ENCODE measurements around the gene SAE1. TPM values are rescaled to one million over a fixed set of nuclear protein-coding genes. Genes with fewer than 3 reads are reported as not detected.
"Not testable (repeated sequence)": the region's sequence is repeated elsewhere in the genome, so short reads cannot be mapped to it uniquely, and the experiment has no call there.

Gene SAE1
- total RNA-seq, 1 experiment from 2014 or later = 47.5 TPM

DNA sequence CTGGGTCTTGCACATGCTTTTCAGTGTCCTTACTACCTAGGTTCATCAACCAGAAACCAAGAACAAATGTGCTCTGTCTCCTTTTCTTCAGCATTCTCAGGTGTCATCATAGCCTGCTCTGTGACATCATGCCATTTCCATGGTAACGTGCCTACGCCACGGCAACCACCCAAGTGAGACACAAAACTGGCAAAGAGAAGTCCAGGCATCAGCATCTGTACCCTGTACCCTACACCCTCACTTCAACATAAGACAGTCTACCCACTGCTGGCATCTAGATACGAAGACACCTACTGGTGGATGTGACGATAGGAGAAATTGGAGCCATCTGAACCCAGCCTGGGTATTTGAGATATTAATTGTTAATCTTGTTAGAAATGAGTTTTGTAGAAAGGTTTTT lies 30.3 kb upstream of the SAE1 start:
- no peaks in the 10 kb centered on the region for H3K4me1 ChIP-seq (ENCODE audit: low read length)
- H2AFZ ChIP-seq (ENCODE audit: low read length) = no peak overlapping the region
- H4K20me1 ChIP-seq (ENCODE audit: insufficient read depth, low read depth, low read length) = peaks cover 35% of the 10 kb centered on the region
- H3K27ac ChIP-seq (ENCODE audit: low read length) = no peak overlapping the region
- no peaks in the 10 kb centered on the region for H3K9me2 ChIP-seq (replicated peaks; ENCODE audit: insufficient read depth, low read length)
- no peaks in the 10 kb centered on the region for H3K27me3 ChIP-seq (ENCODE audit: low read length)
- no peak for DNase-seq
- peaks cover 15% of the 10 kb centered on the region for H3K36me3 ChIP-seq (ENCODE audit: insufficient read depth, low read length)
- no peak overlapping the region for H3K4me2 ChIP-seq (ENCODE audit: low read depth, low read length, poor library complexity, severe bottlenecking)
- H3K9me3 ChIP-seq (ENCODE audit: low read length) = no peaks in the 10 kb centered on the region
- H3K9ac ChIP-seq (ENCODE audit: low read length) = no peak overlapping the region
- peaks cover 90% of the 10 kb centered on the region for H3K79me2 ChIP-seq (ENCODE audit: low read length)
- no peak overlapping the region for H3K4me3 ChIP-seq (ENCODE audit: low read length)

DNA sequence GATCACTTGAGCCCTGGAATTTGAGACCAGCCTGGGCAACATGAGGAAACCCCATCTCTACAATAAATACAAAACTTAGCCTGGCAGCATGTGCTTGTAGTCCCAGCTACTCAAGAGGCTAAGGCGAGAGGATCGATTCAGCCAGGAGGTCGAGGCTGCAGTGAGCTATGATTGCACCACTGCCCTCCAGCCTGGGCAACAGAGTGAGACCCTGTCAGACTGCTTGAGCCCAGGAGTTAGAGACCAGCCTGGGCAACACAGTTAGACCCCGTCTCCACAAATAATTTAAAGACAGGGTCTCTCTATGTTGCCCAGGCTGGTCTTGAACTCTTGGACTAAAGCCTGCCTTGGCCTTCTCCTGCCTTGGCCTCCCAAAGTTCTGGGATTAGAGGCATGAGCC lies 29.5 kb upstream of the SAE1 start:
- not testable (repeated sequence) for H3K9ac ChIP-seq (ENCODE audit: low read length); DNase-seq; H3K27me3 ChIP-seq (ENCODE audit: low read length); H2AFZ ChIP-seq (ENCODE audit: low read length); H3K9me2 ChIP-seq (replicated peaks; ENCODE audit: insufficient read depth, low read length); H3K27ac ChIP-seq (ENCODE audit: low read length); H3K4me2 ChIP-seq (ENCODE audit: low read depth, low read length, poor library complexity, severe bottlenecking); H3K4me3 ChIP-seq (ENCODE audit: low read length); H3K4me1 ChIP-seq (ENCODE audit: low read length); H3K9me3 ChIP-seq (ENCODE audit: low read length)
- H3K36me3 ChIP-seq (ENCODE audit: insufficient read depth, low read length) = peaks cover 18% of the 10 kb centered on the region
- peaks cover 32% of the 10 kb centered on the region for H4K20me1 ChIP-seq (ENCODE audit: insufficient read depth, low read depth, low read length)
- peaks cover 90% of the 10 kb centered on the region for H3K79me2 ChIP-seq (ENCODE audit: low read length)

DNA sequence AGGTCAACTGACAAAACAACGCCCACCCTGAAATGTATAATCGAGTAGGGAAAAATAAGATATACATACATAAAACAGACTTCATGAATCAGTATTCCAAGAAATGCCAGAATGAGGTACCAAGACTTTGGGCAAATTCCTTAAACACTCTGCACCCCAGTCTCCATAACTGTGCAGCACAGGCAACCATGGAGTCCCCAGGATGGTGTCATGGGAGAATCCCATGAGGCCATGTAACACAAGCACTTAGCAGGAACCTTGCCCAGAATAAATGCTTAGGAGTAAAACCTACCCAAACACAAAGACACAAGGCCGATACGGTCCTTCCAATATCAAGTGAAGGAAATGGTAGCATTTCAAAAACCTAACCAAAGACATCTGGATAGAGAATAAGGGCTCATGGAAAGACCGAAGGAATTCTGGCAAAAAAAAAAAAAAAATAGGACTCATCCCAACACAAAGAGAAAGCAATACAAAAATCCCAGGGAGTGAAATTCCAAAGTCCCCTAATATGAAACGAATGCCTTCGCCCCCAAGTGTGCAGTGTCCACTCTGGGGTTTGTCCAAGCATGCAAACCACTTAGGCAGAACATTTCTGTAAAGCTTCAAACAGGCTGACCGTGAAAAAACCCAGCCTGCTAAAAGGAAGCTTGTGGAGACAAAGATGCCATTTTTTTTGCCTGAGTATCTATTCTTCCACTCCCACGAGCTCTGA lies 28.1 kb upstream of the SAE1 start:
- H3K4me2 ChIP-seq (ENCODE audit: low read depth, low read length, poor library complexity, severe bottlenecking) = no peak overlapping the region
- H3K4me1 ChIP-seq (ENCODE audit: low read length) = no peaks in the 10 kb centered on the region
- H4K20me1 ChIP-seq (ENCODE audit: insufficient read depth, low read depth, low read length) = peaks cover 20% of the 10 kb centered on the region; the same call in 1 of the 2 replicates
- peaks cover 90% of the 10 kb centered on the region for H3K79me2 ChIP-seq (ENCODE audit: low read length)
- no peaks in the 10 kb centered on the region for H3K27me3 ChIP-seq (ENCODE audit: low read length)
- no peaks in the 10 kb centered on the region for H3K9me2 ChIP-seq (replicated peaks; ENCODE audit: insufficient read depth, low read length)
- no peak overlapping the region for H3K9ac ChIP-seq (ENCODE audit: low read length)
- no peak overlapping the region for H3K27ac ChIP-seq (ENCODE audit: low read length)
- H2AFZ ChIP-seq (ENCODE audit: low read length) = no peak overlapping the region
- peaks cover 13% of the 10 kb centered on the region; the same call in 1 of the 2 replicates for H3K36me3 ChIP-seq (ENCODE audit: insufficient read depth, low read length)
- no peak overlapping the region for H3K4me3 ChIP-seq (ENCODE audit: low read length)
- H3K9me3 ChIP-seq (ENCODE audit: low read length) = no peaks in the 10 kb centered on the region
- DNase-seq = no peak

DNA sequence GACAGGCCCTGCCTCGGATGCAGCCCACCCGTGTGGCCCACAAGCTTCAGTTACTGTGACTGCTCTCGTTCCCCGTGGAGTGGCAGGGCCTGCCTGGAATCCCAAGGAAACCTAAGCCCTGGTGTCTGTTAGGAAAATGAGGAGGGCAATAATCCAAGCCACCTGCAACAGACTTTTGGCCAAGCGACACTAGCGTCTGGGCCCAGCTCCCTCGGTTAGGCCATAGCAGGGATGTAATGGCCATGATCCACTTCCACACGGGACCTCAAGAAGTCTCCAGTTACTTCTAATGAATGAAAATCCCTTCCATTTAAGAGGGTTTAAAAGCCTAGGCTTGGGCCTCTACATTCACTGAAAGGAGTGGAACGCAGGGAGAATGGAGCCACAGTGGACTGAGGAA lies 26.0 kb upstream of the SAE1 start:
- H3K4me2 ChIP-seq (ENCODE audit: low read depth, low read length, poor library complexity, severe bottlenecking) = no peak overlapping the region

DNA sequence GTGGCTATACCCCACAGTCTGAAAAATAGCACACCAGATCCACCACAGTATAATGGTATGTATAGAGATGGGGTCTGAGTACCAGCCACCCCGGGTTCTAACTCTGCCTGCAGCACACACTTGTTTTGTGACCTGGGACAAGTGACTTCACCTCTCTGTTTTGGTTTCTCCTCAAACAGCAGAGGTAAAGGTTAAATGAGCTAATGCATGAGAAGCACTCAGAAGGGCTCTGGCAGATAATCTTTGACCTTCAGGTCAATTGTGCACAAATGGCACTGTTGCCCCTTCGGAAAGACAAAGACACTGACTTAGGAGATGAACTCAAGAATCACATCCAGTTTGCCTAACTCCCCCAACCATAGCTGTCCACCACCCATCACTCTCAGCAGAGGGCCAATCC lies 24.8 kb upstream of the SAE1 start:
- Histone ChIP-seq H4K20me1 (ENCODE audit: insufficient read depth, low read depth, low read length) (peaks cover 7% of the 10 kb centered on the region; the same call in 1 of the 2 replicates), H3K36me3 (ENCODE audit: insufficient read depth, low read length) (peaks cover 23% of the 10 kb centered on the region; the same call in 1 of the 2 replicates), H3K9ac (ENCODE audit: low read length) (no peak overlapping the region), H3K9me3 (ENCODE audit: low read length) (no peaks in the 10 kb centered on the region), H3K27ac (ENCODE audit: low read length) (no peak overlapping the region), H3K4me3 (ENCODE audit: low read length) (no peak overlapping the region), H2AFZ (ENCODE audit: low read length) (no peak overlapping the region), H3K27me3 (ENCODE audit: low read length) (no peaks in the 10 kb centered on the region), H3K9me2 (replicated peaks; ENCODE audit: insufficient read depth, low read length) (no peaks in the 10 kb centered on the region), H3K4me1 (ENCODE audit: low read length) (peaks cover 19% of the 10 kb centered on the region), H3K79me2 (ENCODE audit: low read length) (peaks cover 90% of the 10 kb centered on the region), H3K4me2 (ENCODE audit: low read depth, low read length, poor library complexity, severe bottlenecking) (no peak overlapping the region)
- DNase-seq = no peak

More for the DNA sequence above, 26.0 kb upstream of the SAE1 start:
- Histone ChIP-seq H3K4me3 (ENCODE audit: low read length) (no peak overlapping the region), H3K4me1 (ENCODE audit: low read length) (peaks cover 8% of the 10 kb centered on the region), H3K9me2 (replicated peaks; ENCODE audit: insufficient read depth, low read length) (no peaks in the 10 kb centered on the region), H3K36me3 (ENCODE audit: insufficient read depth, low read length) (peaks cover 16% of the 10 kb centered on the region; the same call in 1 of the 2 replicates), H3K9ac (ENCODE audit: low read length) (no peak overlapping the region), H3K79me2 (ENCODE audit: low read length) (peaks cover 90% of the 10 kb centered on the region), H3K9me3 (ENCODE audit: low read length) (no peaks in the 10 kb centered on the region), H2AFZ (ENCODE audit: low read length) (no peak overlapping the region), H4K20me1 (ENCODE audit: insufficient read depth, low read depth, low read length) (peaks cover 7% of the 10 kb centered on the region; the same call in 1 of the 2 replicates), H3K27me3 (ENCODE audit: low read length) (no peaks in the 10 kb centered on the region), H3K27ac (ENCODE audit: low read length) (no peak overlapping the region)
- DNase-seq = no peak

DNA sequence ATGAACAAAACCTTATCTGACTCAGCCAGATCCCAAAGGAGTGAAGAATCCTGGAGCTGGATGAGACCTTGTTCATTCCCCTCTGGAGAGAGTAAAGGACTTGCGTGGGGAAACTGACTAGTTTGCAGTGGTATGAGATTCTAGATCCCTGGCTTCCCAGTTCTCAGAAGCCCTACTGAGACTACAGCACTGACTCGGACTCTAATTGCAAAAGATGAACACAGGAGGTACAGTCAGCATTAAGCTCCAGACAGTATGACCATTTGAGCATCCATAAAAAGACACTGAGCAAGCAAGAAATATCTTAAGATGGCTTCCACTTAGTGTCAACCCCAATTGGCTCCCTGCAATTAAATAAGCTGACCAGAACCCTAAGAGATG lies 23.8 kb upstream of the SAE1 start:
- H3K36me3 ChIP-seq (ENCODE audit: insufficient read depth, low read length) = peaks cover 23% of the 10 kb centered on the region; the same call in 1 of the 2 replicates
- H2AFZ ChIP-seq (ENCODE audit: low read length) = no peak overlapping the region
- peaks cover 93% of the 10 kb centered on the region for H3K79me2 ChIP-seq (ENCODE audit: low read length)
- no peak overlapping the region for H3K27ac ChIP-seq (ENCODE audit: low read length)
- peaks cover 6% of the 10 kb centered on the region; the same call in 1 of the 2 replicates for H4K20me1 ChIP-seq (ENCODE audit: insufficient read depth, low read depth, low read length)
- H3K4me1 ChIP-seq (ENCODE audit: low read length) = peaks cover 19% of the 10 kb centered on the region
- no peak overlapping the region for H3K4me2 ChIP-seq (ENCODE audit: low read depth, low read length, poor library complexity, severe bottlenecking)
- no peak for DNase-seq
- no peak overlapping the region for H3K4me3 ChIP-seq (ENCODE audit: low read length)
- no peaks in the 10 kb centered on the region for H3K27me3 ChIP-seq (ENCODE audit: low read length)
- no peaks in the 10 kb centered on the region for H3K9me2 ChIP-seq (replicated peaks; ENCODE audit: insufficient read depth, low read length)
- H3K9ac ChIP-seq (ENCODE audit: low read length) = no peak overlapping the region
- no peaks in the 10 kb centered on the region for H3K9me3 ChIP-seq (ENCODE audit: low read length)

DNA sequence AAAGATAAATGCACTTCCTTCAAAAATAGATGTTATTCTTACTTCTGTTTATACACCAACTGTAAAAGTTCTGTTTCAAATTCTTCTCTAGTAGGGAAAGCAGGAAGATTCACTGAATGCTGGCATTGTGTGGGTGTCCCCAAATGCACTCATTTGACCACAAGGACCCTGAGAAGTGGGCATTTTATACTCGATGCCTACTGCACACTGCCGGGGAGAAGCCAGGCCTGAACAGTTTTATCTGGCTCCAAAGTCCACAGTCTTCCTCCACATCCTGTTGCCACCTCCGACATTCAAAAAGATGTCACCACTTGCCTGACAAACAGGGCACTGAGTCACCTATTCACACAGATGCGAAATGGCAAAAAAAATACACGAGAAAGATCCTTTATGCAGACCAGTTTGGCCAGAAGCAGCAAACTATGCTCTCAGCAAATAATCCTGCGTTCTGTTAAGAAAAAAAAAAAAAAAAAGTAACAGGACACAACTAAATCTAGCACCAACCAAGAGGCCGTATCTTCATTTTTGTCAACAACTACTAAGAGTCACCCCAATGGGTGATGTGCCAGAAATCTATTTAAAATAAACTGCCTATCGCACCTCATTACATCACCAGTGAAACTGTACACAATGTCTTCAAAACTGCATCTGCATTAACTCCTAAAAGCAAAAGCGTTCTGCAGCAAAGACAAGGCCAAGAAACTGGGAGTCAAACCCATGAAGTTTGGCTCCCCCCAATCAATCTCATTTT lies 23.3 kb upstream of the SAE1 start:
- H3K36me3 ChIP-seq (ENCODE audit: insufficient read depth, low read length) = peaks cover 23% of the 10 kb centered on the region; the same call in 1 of the 2 replicates
- no peak overlapping the region for H3K9ac ChIP-seq (ENCODE audit: low read length)
- DNase-seq = no peak

More for the DNA sequence above, 23.3 kb upstream of the SAE1 start:
- Histone ChIP-seq H2AFZ (ENCODE audit: low read length) (no peak overlapping the region), H3K9me3 (ENCODE audit: low read length) (no peaks in the 10 kb centered on the region), H3K27me3 (ENCODE audit: low read length) (no peaks in the 10 kb centered on the region), H3K4me3 (ENCODE audit: low read length) (no peak overlapping the region), H3K4me2 (ENCODE audit: low read depth, low read length, poor library complexity, severe bottlenecking) (no peak overlapping the region), H3K9me2 (replicated peaks; ENCODE audit: insufficient read depth, low read length) (no peaks in the 10 kb centered on the region), H4K20me1 (ENCODE audit: insufficient read depth, low read depth, low read length) (peaks cover under 1% of the 10 kb centered on the region; the same call in 1 of the 2 replicates), H3K79me2 (ENCODE audit: low read length) (peaks cover 90% of the 10 kb centered on the region), H3K27ac (ENCODE audit: low read length) (no peak overlapping the region), H3K4me1 (ENCODE audit: low read length) (peaks cover 19% of the 10 kb centered on the region)

Data from Karpas-422 (cell line).